ENCODE data around the gene GALNT18.

The GALNT18 gene

DNA sequence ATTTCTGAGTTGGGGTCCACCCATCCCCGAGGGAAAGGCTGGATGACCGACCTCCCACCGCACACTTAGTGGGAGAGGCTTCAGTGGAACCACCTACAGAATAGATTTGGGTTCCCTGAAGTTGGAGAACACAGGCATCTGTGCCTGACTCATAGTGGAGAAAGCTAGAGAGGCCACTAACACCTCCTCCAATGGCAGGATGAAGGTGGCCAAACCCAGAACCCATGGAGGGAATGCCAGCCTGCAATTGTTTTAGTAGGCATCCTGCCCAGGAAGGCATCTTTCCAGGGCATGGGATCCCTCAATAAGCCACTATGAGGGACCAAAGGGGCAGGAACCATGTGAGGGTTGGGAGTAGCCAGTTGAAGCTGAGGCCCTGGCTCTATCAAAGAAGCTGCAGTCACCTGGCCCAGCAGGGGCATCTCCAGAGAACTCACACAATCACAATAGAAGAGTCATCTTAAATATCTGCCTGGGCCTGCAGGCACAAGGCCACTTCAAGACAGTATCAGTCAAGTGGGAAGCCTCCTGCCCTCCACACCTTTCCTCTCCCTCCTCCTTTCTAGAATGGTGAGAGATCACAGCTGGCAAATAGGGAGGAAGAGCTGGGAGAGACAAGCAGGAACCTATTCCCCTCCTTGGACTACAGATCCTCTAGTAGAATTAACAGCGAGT lies 144.7 kb downstream of the GALNT18 start:
- H3K14ac ChIP-seq (ENCODE audit: low read length): no peak overlapping the region
- H2BK5ac ChIP-seq (ENCODE audit: low read length): no peak overlapping the region
- DNase-seq (ENCODE audit: low spot score): no peak
- H2BK120ac ChIP-seq (ENCODE audit: low read depth, low read length): no peak overlapping the region
- H4K8ac ChIP-seq (ENCODE audit: low read depth, low read length): no peak overlapping the region
- no CpG with 5 or more reads among the region's 4 CpGs for WGBS, 2 donors (ENCODE audit: extremely low coverage in 2 of 2, insufficient read length in 2 of 2, insufficient replicate concordance in 1 of 2)
- H4K91ac ChIP-seq (ENCODE audit: low read depth, low read length, poor library complexity): no peak overlapping the region
- H3K4me2 ChIP-seq (ENCODE audit: insufficient read depth, low read length, poor library complexity, severe bottlenecking): no peak overlapping the region
- H3K23ac ChIP-seq (ENCODE audit: low read depth, low read length, poor library complexity): no peak overlapping the region
- no peaks in the 10 kb centered on the region for H3K79me1 ChIP-seq (ENCODE audit: low read depth, low read length)
- H3K4ac ChIP-seq (ENCODE audit: low read length): no peak overlapping the region
- H3K27me3 ChIP-seq (ENCODE audit: control insufficient read depth in 3 of 3, insufficient read depth in 3 of 3, low read depth in 1 of 3, low read length in 3 of 3): no peaks in the 10 kb centered on the region
- H3K18ac ChIP-seq (ENCODE audit: low read length): peak overlapping the region; percentile 41
- no peak overlapping the region for H2AFZ ChIP-seq (ENCODE audit: low read length)
- H3K9me3 ChIP-seq (replicated peaks in 1 of 2; ENCODE audit: control insufficient read depth in 2 of 2, insufficient read depth in 1 of 2, low read depth in 1 of 2, low read length in 2 of 2): no peaks in the 10 kb centered on the region
- H3K9ac ChIP-seq (ENCODE audit: low read depth, low read length, poor library complexity): no peak overlapping the region
- no peak overlapping the region for H3K4me3 ChIP-seq (ENCODE audit: low read length in 2 of 2)
- no peak overlapping the region for H2BK12ac ChIP-seq (ENCODE audit: low read length)
- H2AK5ac ChIP-seq (ENCODE audit: low read depth, low read length): no peak overlapping the region
- H3K27ac ChIP-seq (replicated peaks; ENCODE audit: low read length): no peak overlapping the region
- H3K36me3 ChIP-seq (replicated peaks in 1 of 2; ENCODE audit: control insufficient read depth in 2 of 2, insufficient read depth in 2 of 2, low read length in 2 of 2): no peaks in the 10 kb centered on the region
- no peaks in the 10 kb centered on the region for H3K4me1 ChIP-seq (ENCODE audit: control insufficient read depth in 2 of 2, insufficient read depth in 1 of 2, low read depth in 1 of 2, low read length in 2 of 2)
- H2BK15ac ChIP-seq (ENCODE audit: low read length): no peak overlapping the region

DNA sequence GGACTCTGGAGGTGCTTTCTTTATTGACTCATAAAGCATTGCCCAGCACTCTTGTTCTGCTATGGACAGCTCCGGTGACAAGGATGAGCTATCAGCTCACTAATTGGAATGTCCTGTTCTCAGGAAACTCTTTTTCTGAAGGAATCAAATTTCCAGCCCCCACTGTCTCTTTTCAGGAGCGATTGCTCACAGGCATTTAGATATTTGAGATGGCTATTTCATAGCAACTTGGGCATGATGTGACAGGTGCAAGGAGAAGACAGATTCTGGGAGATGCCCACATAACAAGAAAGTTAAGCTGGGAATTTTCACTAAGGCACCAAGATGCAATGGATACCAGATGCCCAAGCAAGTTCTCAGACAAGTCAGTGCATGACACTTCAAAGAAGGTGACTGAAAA lies 145.3 kb downstream of the GALNT18 start:
- H2AK5ac ChIP-seq (ENCODE audit: low read depth, low read length): no peak overlapping the region
- no peak overlapping the region for H2BK120ac ChIP-seq (ENCODE audit: low read depth, low read length)
- WGBS, 2 donors (ENCODE audit: extremely low coverage in 2 of 2, insufficient read length in 2 of 2, insufficient replicate concordance in 1 of 2): no CpG with 5 or more reads among the region's 2 CpGs
- no peaks in the 10 kb centered on the region for H3K27me3 ChIP-seq (ENCODE audit: control insufficient read depth in 3 of 3, insufficient read depth in 3 of 3, low read depth in 1 of 3, low read length in 3 of 3)
- H3K27ac ChIP-seq (replicated peaks; ENCODE audit: low read length): no peak overlapping the region
- H2BK15ac ChIP-seq (ENCODE audit: low read length): no peak overlapping the region
- no peak overlapping the region for H3K23ac ChIP-seq (ENCODE audit: low read depth, low read length, poor library complexity)
- H2BK5ac ChIP-seq (ENCODE audit: low read length): no peak overlapping the region
- no peak overlapping the region for H4K91ac ChIP-seq (ENCODE audit: low read depth, low read length, poor library complexity)
- H2AFZ ChIP-seq (ENCODE audit: low read length): no peak overlapping the region
- H3K4me1 ChIP-seq (ENCODE audit: control insufficient read depth in 2 of 2, insufficient read depth in 1 of 2, low read depth in 1 of 2, low read length in 2 of 2): no peaks in the 10 kb centered on the region
- H3K14ac ChIP-seq (ENCODE audit: low read length): no peak overlapping the region
- H3K4ac ChIP-seq (ENCODE audit: low read length): no peak overlapping the region
- H4K8ac ChIP-seq (ENCODE audit: low read depth, low read length): no peak overlapping the region
- no peak overlapping the region for H3K4me2 ChIP-seq (ENCODE audit: insufficient read depth, low read length, poor library complexity, severe bottlenecking)
- H2BK12ac ChIP-seq (ENCODE audit: low read length): no peak overlapping the region
- no peak for DNase-seq (ENCODE audit: low spot score)
- H3K9me3 ChIP-seq (replicated peaks in 1 of 2; ENCODE audit: control insufficient read depth in 2 of 2, insufficient read depth in 1 of 2, low read depth in 1 of 2, low read length in 2 of 2): no peaks in the 10 kb centered on the region
- H3K4me3 ChIP-seq (ENCODE audit: low read length in 2 of 2): no peak overlapping the region
- H3K79me1 ChIP-seq (ENCODE audit: low read depth, low read length): no peaks in the 10 kb centered on the region
- H3K36me3 ChIP-seq (replicated peaks in 1 of 2; ENCODE audit: control insufficient read depth in 2 of 2, insufficient read depth in 2 of 2, low read length in 2 of 2): no peaks in the 10 kb centered on the region
- no peak overlapping the region for H3K9ac ChIP-seq (ENCODE audit: low read depth, low read length, poor library complexity)
- H3K18ac ChIP-seq (ENCODE audit: low read length): no peak overlapping the region

DNA sequence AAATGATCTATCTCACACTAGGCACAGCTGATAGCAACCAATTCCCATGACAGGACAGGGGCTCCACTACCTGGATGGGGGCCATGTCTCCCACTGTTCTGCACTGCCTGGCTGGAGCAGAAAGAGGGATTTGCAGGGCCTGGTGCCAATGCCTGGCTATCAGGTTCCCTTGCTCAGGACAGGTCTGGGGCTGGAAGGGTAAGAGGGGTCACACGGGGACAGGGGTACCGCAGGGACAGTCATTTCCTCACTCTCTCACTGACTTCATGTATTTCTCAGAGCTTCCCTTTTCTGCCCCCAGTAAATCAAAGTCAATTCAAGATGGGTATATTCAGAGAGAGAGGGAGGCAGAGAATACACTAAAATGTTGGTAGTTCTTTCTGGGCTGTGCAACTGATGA lies 149.7 kb downstream of the GALNT18 start:
- Histone ChIP-seq H2BK12ac (ENCODE audit: low read length) (no peak overlapping the region), H2BK15ac (ENCODE audit: low read length) (no peak overlapping the region), H3K27ac (replicated peaks; ENCODE audit: low read length) (no peak overlapping the region), H4K8ac (ENCODE audit: low read depth, low read length) (no peak overlapping the region), H2BK120ac (ENCODE audit: low read depth, low read length) (no peak overlapping the region), H3K9ac (ENCODE audit: low read depth, low read length, poor library complexity) (no peak overlapping the region), H3K18ac (ENCODE audit: low read length) (no peak overlapping the region), H3K79me1 (ENCODE audit: low read depth, low read length) (no peaks in the 10 kb centered on the region), H3K4me3 (ENCODE audit: low read length in 2 of 2) (no peak overlapping the region), H2AK5ac (ENCODE audit: low read depth, low read length) (no peak overlapping the region), H3K14ac (ENCODE audit: low read length) (peak overlapping the region; percentile 59), H3K4me2 (ENCODE audit: insufficient read depth, low read length, poor library complexity, severe bottlenecking) (no peak overlapping the region), H3K9me3 (replicated peaks in 1 of 2; ENCODE audit: control insufficient read depth in 2 of 2, insufficient read depth in 1 of 2, low read depth in 1 of 2, low read length in 2 of 2) (no peaks in the 10 kb centered on the region), H2BK5ac (ENCODE audit: low read length) (no peak overlapping the region), H3K4ac (ENCODE audit: low read length) (no peak overlapping the region), H3K36me3 (replicated peaks in 1 of 2; ENCODE audit: control insufficient read depth in 2 of 2, insufficient read depth in 2 of 2, low read length in 2 of 2) (no peaks in the 10 kb centered on the region), H3K4me1 (ENCODE audit: control insufficient read depth in 2 of 2, insufficient read depth in 1 of 2, low read depth in 1 of 2, low read length in 2 of 2) (no peaks in the 10 kb centered on the region), H4K91ac (ENCODE audit: low read depth, low read length, poor library complexity) (no peak overlapping the region), H3K23ac (ENCODE audit: low read depth, low read length, poor library complexity) (no peak overlapping the region), H3K27me3 (ENCODE audit: control insufficient read depth in 3 of 3, insufficient read depth in 3 of 3, low read depth in 1 of 3, low read length in 3 of 3) (no peaks in the 10 kb centered on the region), H2AFZ (ENCODE audit: low read length) (no peak overlapping the region)
- WGBS, 2 donors (ENCODE audit: extremely low coverage in 2 of 2, insufficient read length in 2 of 2, insufficient replicate concordance in 1 of 2): no CpG with 5 or more reads among the region's 2 CpGs
- DNase-seq (ENCODE audit: low spot score): no peak

DNA sequence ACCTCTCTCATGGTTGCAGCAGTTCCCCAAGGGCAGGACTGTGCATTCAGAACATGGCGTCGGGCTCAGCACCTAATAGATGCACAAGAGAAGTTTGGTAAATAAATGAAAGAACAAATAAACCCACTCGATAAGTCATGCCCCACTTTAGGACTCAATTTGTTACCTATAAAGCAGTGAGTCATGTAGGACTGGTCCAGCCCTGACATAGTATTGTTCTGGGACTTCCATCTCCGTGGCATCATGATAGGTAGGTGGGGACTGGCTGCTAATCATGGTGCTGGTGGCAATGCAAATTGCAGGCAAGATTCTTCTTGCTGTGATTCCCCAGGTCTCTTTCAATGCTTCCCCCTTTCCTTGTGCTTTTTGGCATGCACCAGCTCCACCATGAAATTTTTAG lies 150.6 kb downstream of the GALNT18 start:
- no CpG with 5 or more reads among the region's 4 CpGs for WGBS, 2 donors (ENCODE audit: extremely low coverage in 2 of 2, insufficient read length in 2 of 2, insufficient replicate concordance in 1 of 2)
- Histone ChIP-seq H2BK120ac (ENCODE audit: low read depth, low read length) (no peak overlapping the region), H3K14ac (ENCODE audit: low read length) (no peak overlapping the region), H2BK12ac (ENCODE audit: low read length) (no peak overlapping the region), H4K91ac (ENCODE audit: low read depth, low read length, poor library complexity) (no peak overlapping the region), H3K36me3 (replicated peaks in 1 of 2; ENCODE audit: control insufficient read depth in 2 of 2, insufficient read depth in 2 of 2, low read length in 2 of 2) (no peaks in the 10 kb centered on the region), H3K23ac (ENCODE audit: low read depth, low read length, poor library complexity) (no peak overlapping the region), H3K4me1 (ENCODE audit: control insufficient read depth in 2 of 2, insufficient read depth in 1 of 2, low read depth in 1 of 2, low read length in 2 of 2) (peaks cover 0 to 1% of the 10 kb centered on the region in 2 donors), H3K9me3 (replicated peaks in 1 of 2; ENCODE audit: control insufficient read depth in 2 of 2, insufficient read depth in 1 of 2, low read depth in 1 of 2, low read length in 2 of 2) (no peaks in the 10 kb centered on the region), H3K4ac (ENCODE audit: low read length) (no peak overlapping the region), H2AFZ (ENCODE audit: low read length) (no peak overlapping the region), H4K8ac (ENCODE audit: low read depth, low read length) (no peak overlapping the region), H3K27ac (replicated peaks; ENCODE audit: low read length) (no peak overlapping the region), H2AK5ac (ENCODE audit: low read depth, low read length) (no peak overlapping the region), H3K4me2 (ENCODE audit: insufficient read depth, low read length, poor library complexity, severe bottlenecking) (no peak overlapping the region), H2BK15ac (ENCODE audit: low read length) (no peak overlapping the region), H3K79me1 (ENCODE audit: low read depth, low read length) (no peaks in the 10 kb centered on the region), H3K27me3 (ENCODE audit: control insufficient read depth in 3 of 3, insufficient read depth in 3 of 3, low read depth in 1 of 3, low read length in 3 of 3) (no peaks in the 10 kb centered on the region), H2BK5ac (ENCODE audit: low read length) (no peak overlapping the region), H3K4me3 (ENCODE audit: low read length in 2 of 2) (no peak overlapping the region), H3K9ac (ENCODE audit: low read depth, low read length, poor library complexity) (no peak overlapping the region), H3K18ac (ENCODE audit: low read length) (no peak overlapping the region)
- DNase-seq (ENCODE audit: low spot score): no peak

All from neuronal stem cell (in vitro differentiated cells).